GM23338 (cell line): ENCODE data around the gene DNA2. TPM values are rescaled to one million over a fixed set of nuclear protein-coding genes. Genes with fewer than 3 reads are reported as not detected.

ENCODE experiments used
- ATAC-seq: fragments of 200-7000 bp; cut with Tn5 transposase; 3 replicates; pipeline ENCODE4 v1.9.1; 2020
- DNase-seq: peaks from one replicate; pipeline ENCODE4 v3.0.0-alpha.2; 2015; ENCODE audit warnings: low spot score
- H2AFZ ChIP-seq: fragments of 200-600 bp; sonication (generic); 2 replicates; pipeline ENCODE4 v1.8.0; 2016; ENCODE audit warnings: antibody characterized with exemption, mild to moderate bottlenecking, moderate library complexity
- H3F3A ChIP-seq: fragments of 200-600 bp; sonication (generic); replicated peaks from 2 replicates; pipeline ENCODE4 v1.8.0; 2017; ENCODE audit warnings: antibody characterized with exemption, mixed run types, low read depth
- H3K27ac ChIP-seq: fragments of 200-600 bp; sonication (generic); 2 replicates; pipeline ENCODE4 v1.6.1; 2016; ENCODE audit warnings: low read depth
- H3K27me3 ChIP-seq: fragments of 200-600 bp; sonication (generic); 2 replicates; pipeline ENCODE4 v1.8.0; 2016; ENCODE audit warnings: mild to moderate bottlenecking, mixed run types, moderate library complexity; ENCODE audit not compliant: insufficient read depth
- H3K36me3 ChIP-seq: fragments of 200-600 bp; sonication (generic); 2 replicates; pipeline ENCODE4 v1.8.0; 2016; ENCODE audit warnings: mild to moderate bottlenecking; ENCODE audit not compliant: insufficient read depth
- H3K4me1 ChIP-seq: fragments of 200-600 bp; sonication (generic); 2 replicates; pipeline ENCODE4 v1.8.0; 2016; ENCODE audit warnings: mild to moderate bottlenecking, moderate library complexity; ENCODE audit not compliant: insufficient read depth
- H3K4me2 ChIP-seq: fragments of 200-600 bp; sonication (generic); 2 replicates; pipeline ENCODE4 v1.7.1; 2017; ENCODE audit warnings: mixed run types
- H3K4me3 ChIP-seq: fragments of 200-600 bp; sonication (generic); 2 replicates; pipeline ENCODE4 v1.6.1; 2016; ENCODE audit warnings: mixed run types
- H3K79me2 ChIP-seq: fragments of 200-600 bp; sonication (generic); replicated peaks from 2 replicates; pipeline ENCODE4 v1.8.0; 2017; ENCODE audit warnings: mild to moderate bottlenecking; ENCODE audit not compliant: insufficient read depth
- H3K9me2 ChIP-seq: fragments of 200-600 bp; sonication (generic); 2 replicates; pipeline ENCODE4 v1.8.0; 2017; ENCODE audit not compliant: insufficient read depth
- H4K20me1 ChIP-seq: fragments of 200-600 bp; sonication (generic); replicated peaks from 2 replicates; pipeline ENCODE4 v1.8.0; 2017; ENCODE audit warnings: mild to moderate bottlenecking; ENCODE audit not compliant: insufficient read depth
- H3K27ac Mint-ChIP-seq: 2 replicates; pipeline ENCODE4 v1.8.0; 2020; ENCODE audit warnings: inconsistent platforms, mild to moderate bottlenecking, moderate library complexity, mixed read lengths
- H3K27me3 Mint-ChIP-seq: 3 replicates; pipeline ENCODE4 v1.8.0; 2022; ENCODE audit warnings: low read depth, mild to moderate bottlenecking, moderate library complexity, mixed read lengths, inconsistent platforms; ENCODE audit not compliant: insufficient read depth, poor library complexity
- H3K36me3 Mint-ChIP-seq: 3 replicates; pipeline ENCODE4 v1.8.0; 2021; ENCODE audit warnings: low read depth, mild to moderate bottlenecking, inconsistent platforms, moderate library complexity, mixed read lengths
- H3K4me1 Mint-ChIP-seq: 3 replicates; pipeline ENCODE4 v1.8.0; 2020; ENCODE audit warnings: mild to moderate bottlenecking, inconsistent platforms, mixed read lengths
- H3K4me3 Mint-ChIP-seq: 3 replicates; pipeline ENCODE4 v1.8.0; 2021; ENCODE audit warnings: moderate library complexity, mild to moderate bottlenecking, inconsistent platforms, mixed read lengths
- H3K9me3 Mint-ChIP-seq: 3 replicates; pipeline ENCODE4 v1.8.0; 2020; ENCODE audit warnings: moderate library complexity, mild to moderate bottlenecking, inconsistent platforms, mixed read lengths
- CREB1 ChIP-seq: fragments of 250-450 bp; sonication (Bioruptor Pico); IDR thresholded peaks from 2 replicates; pipeline ENCODE4 v1.5.0; 2020; ENCODE audit warnings: low read depth, mild to moderate bottlenecking, moderate library complexity
- EZH2 ChIP-seq: fragments of 200-600 bp; sonication (generic); IDR thresholded peaks from one replicate; pipeline ENCODE4 v1.8.0; 2017; ENCODE audit warnings: antibody characterized with exemption, mild to moderate bottlenecking, low read depth; ENCODE audit not compliant: unreplicated experiment
- EZH2phosphoT487 ChIP-seq: fragments of 200-600 bp; sonication (generic); IDR thresholded peaks from one replicate; pipeline ENCODE4 v1.8.1; 2018; ENCODE audit warnings: antibody characterized with exemption; ENCODE audit not compliant: unreplicated experiment
- JUNB ChIP-seq: IDR thresholded peaks from one replicate; pipeline ENCODE4 v1.6.1; 2016; ENCODE audit warnings: antibody characterized with exemption; ENCODE audit not compliant: unreplicated experiment
- NANOG ChIP-seq: IDR thresholded peaks from 2 replicates; pipeline ENCODE4 v1.6.1; 2016; ENCODE audit warnings: antibody characterized with exemption, borderline replicate concordance
- POLR2AphosphoS5 ChIP-seq: IDR thresholded peaks from 2 replicates; pipeline ENCODE4 v1.6.1; 2016; ENCODE audit warnings: antibody characterized with exemption, low read depth
- STAT1 ChIP-seq: IDR thresholded peaks from one replicate; pipeline ENCODE4 v1.6.1; 2016; ENCODE audit warnings: antibody characterized with exemption; ENCODE audit not compliant: unreplicated experiment
- ZNF114 ChIP-seq: fragments of 250-450 bp; sonication (Bioruptor Pico); IDR thresholded peaks from 2 replicates; pipeline ENCODE4 v1.5.0; 2020; ENCODE audit warnings: mild to moderate bottlenecking, moderate library complexity
- ZNF331 ChIP-seq: fragments of 250-450 bp; sonication (Bioruptor Pico); IDR thresholded peaks from 2 replicates; pipeline ENCODE4 v1.5.0; 2020; ENCODE audit warnings: low read depth, mild to moderate bottlenecking, moderate library complexity
- polyA plus RNA-seq: library from polyadenylated mRNA; unstranded; fragments of >200 nt; fragmentation: Nextera tagmentation; extraction: Ambion mirVana; gene quantifications from 2 replicates; pipeline ENCODE4 v1.2.1, GENCODE V29; 2016
- total RNA-seq: library from RNA; depleted of rRNA; stranded (reverse); fragments of >200 nt; shearing (Covaris generic); gene quantifications from 2 replicates; pipeline ENCODE4 v1.2.3, GENCODE V29; 2014
- TF ChIP-seq, protein P1 (sequence below): IDR thresholded peaks from one replicate; pipeline ENCODE4 v1.6.1; 2018; ENCODE audit warnings: antibody characterized with exemption; ENCODE audit not compliant: unreplicated experiment
- TF ChIP-seq, protein P2 (sequence below): IDR thresholded peaks from 2 replicates; pipeline ENCODE4 v1.6.1; 2016; ENCODE audit warnings: antibody characterized with exemption
- TF ChIP-seq, protein P3 (sequence below), 2 experiments: fragments of 200-600 bp in 1 of 2; sonication (generic) in 1 of 2; conservative IDR thresholded peaks; 2 replicates each; pipeline versions ENCODE4 v1.5.1 to v1.6.1; 2016 to 2017; ENCODE audit warnings: antibody characterized with exemption in 2 of 2, low read depth in 2 of 2, mild to moderate bottlenecking in 2 of 2, moderate library complexity in 1 of 2
- TF ChIP-seq, protein P4 (sequence below): fragments of 250-450 bp; sonication (Bioruptor Pico); IDR thresholded peaks from 2 replicates; pipeline ENCODE4 v1.5.0; 2020; ENCODE audit warnings: mild to moderate bottlenecking, moderate library complexity

DNA2 gene
- total and polyA plus RNA-seq, 2 experiments from 2014 or later = 25.6 to 49.3 TPM

- no peak for ATAC-seq
- Mint-ChIP-seq H3K27ac (no peak overlapping the region), H3K9me3 (peaks cover 12% of the 10 kb centered on the region; the same call in 2 of the 3 replicates), H3K4me1 (no peaks in the 10 kb centered on the region), H3K27me3 (peaks cover 4% of the 10 kb centered on the region), H3K36me3 (peaks cover 27% of the 10 kb centered on the region), H3K4me3 (no peak overlapping the region)
- DNase-seq = no peak
- Histone ChIP-seq H3K79me2 (no peaks in the 10 kb centered on the region), H2AFZ (no peak overlapping the region), H3K4me1 (no peaks in the 10 kb centered on the region), H3K4me3 (no peak overlapping the region), H3K36me3 (peaks cover 9% of the 10 kb centered on the region), H3K27me3 (no peaks in the 10 kb centered on the region), H3K9me2 (no peaks in the 10 kb centered on the region), H3K27ac (no peak overlapping the region), H3K4me2 (no peak overlapping the region), H4K20me1 (no peaks in the 10 kb centered on the region), H3F3A (no peaks in the 10 kb centered on the region)
- TF ChIP-seq JUNB = no peak
- TF ChIP-seq, protein P1, sequence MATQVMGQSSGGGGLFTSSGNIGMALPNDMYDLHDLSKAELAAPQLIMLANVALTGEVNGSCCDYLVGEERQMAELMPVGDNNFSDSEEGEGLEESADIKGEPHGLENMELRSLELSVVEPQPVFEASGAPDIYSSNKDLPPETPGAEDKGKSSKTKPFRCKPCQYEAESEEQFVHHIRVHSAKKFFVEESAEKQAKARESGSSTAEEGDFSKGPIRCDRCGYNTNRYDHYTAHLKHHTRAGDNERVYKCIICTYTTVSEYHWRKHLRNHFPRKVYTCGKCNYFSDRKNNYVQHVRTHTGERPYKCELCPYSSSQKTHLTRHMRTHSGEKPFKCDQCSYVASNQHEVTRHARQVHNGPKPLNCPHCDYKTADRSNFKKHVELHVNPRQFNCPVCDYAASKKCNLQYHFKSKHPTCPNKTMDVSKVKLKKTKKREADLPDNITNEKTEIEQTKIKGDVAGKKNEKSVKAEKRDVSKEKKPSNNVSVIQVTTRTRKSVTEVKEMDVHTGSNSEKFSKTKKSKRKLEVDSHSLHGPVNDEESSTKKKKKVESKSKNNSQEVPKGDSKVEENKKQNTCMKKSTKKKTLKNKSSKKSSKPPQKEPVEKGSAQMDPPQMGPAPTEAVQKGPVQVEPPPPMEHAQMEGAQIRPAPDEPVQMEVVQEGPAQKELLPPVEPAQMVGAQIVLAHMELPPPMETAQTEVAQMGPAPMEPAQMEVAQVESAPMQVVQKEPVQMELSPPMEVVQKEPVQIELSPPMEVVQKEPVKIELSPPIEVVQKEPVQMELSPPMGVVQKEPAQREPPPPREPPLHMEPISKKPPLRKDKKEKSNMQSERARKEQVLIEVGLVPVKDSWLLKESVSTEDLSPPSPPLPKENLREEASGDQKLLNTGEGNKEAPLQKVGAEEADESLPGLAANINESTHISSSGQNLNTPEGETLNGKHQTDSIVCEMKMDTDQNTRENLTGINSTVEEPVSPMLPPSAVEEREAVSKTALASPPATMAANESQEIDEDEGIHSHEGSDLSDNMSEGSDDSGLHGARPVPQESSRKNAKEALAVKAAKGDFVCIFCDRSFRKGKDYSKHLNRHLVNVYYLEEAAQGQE = no peak
- TF ChIP-seq POLR2AphosphoS5 = no peak
- TF ChIP-seq NANOG = no peak
- TF ChIP-seq, protein P2, sequence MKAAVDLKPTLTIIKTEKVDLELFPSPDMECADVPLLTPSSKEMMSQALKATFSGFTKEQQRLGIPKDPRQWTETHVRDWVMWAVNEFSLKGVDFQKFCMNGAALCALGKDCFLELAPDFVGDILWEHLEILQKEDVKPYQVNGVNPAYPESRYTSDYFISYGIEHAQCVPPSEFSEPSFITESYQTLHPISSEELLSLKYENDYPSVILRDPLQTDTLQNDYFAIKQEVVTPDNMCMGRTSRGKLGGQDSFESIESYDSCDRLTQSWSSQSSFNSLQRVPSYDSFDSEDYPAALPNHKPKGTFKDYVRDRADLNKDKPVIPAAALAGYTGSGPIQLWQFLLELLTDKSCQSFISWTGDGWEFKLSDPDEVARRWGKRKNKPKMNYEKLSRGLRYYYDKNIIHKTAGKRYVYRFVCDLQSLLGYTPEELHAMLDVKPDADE = no peak
- no peak for TF ChIP-seq ZNF114 (CRISPR knock-in tag)
- TF ChIP-seq, protein P3, sequence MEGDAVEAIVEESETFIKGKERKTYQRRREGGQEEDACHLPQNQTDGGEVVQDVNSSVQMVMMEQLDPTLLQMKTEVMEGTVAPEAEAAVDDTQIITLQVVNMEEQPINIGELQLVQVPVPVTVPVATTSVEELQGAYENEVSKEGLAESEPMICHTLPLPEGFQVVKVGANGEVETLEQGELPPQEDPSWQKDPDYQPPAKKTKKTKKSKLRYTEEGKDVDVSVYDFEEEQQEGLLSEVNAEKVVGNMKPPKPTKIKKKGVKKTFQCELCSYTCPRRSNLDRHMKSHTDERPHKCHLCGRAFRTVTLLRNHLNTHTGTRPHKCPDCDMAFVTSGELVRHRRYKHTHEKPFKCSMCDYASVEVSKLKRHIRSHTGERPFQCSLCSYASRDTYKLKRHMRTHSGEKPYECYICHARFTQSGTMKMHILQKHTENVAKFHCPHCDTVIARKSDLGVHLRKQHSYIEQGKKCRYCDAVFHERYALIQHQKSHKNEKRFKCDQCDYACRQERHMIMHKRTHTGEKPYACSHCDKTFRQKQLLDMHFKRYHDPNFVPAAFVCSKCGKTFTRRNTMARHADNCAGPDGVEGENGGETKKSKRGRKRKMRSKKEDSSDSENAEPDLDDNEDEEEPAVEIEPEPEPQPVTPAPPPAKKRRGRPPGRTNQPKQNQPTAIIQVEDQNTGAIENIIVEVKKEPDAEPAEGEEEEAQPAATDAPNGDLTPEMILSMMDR (conservative IDR thresholded peaks at IDR 0.05; ENCODE audit: low read depth in 2 of 2) = no peak
- TF ChIP-seq CREB1 = no peak
- no peak for TF ChIP-seq EZH2phosphoT487
- no peak for TF ChIP-seq ZNF331
- TF ChIP-seq STAT1 = no peak
- TF ChIP-seq EZH2 = no peak
- TF ChIP-seq, protein P4, sequence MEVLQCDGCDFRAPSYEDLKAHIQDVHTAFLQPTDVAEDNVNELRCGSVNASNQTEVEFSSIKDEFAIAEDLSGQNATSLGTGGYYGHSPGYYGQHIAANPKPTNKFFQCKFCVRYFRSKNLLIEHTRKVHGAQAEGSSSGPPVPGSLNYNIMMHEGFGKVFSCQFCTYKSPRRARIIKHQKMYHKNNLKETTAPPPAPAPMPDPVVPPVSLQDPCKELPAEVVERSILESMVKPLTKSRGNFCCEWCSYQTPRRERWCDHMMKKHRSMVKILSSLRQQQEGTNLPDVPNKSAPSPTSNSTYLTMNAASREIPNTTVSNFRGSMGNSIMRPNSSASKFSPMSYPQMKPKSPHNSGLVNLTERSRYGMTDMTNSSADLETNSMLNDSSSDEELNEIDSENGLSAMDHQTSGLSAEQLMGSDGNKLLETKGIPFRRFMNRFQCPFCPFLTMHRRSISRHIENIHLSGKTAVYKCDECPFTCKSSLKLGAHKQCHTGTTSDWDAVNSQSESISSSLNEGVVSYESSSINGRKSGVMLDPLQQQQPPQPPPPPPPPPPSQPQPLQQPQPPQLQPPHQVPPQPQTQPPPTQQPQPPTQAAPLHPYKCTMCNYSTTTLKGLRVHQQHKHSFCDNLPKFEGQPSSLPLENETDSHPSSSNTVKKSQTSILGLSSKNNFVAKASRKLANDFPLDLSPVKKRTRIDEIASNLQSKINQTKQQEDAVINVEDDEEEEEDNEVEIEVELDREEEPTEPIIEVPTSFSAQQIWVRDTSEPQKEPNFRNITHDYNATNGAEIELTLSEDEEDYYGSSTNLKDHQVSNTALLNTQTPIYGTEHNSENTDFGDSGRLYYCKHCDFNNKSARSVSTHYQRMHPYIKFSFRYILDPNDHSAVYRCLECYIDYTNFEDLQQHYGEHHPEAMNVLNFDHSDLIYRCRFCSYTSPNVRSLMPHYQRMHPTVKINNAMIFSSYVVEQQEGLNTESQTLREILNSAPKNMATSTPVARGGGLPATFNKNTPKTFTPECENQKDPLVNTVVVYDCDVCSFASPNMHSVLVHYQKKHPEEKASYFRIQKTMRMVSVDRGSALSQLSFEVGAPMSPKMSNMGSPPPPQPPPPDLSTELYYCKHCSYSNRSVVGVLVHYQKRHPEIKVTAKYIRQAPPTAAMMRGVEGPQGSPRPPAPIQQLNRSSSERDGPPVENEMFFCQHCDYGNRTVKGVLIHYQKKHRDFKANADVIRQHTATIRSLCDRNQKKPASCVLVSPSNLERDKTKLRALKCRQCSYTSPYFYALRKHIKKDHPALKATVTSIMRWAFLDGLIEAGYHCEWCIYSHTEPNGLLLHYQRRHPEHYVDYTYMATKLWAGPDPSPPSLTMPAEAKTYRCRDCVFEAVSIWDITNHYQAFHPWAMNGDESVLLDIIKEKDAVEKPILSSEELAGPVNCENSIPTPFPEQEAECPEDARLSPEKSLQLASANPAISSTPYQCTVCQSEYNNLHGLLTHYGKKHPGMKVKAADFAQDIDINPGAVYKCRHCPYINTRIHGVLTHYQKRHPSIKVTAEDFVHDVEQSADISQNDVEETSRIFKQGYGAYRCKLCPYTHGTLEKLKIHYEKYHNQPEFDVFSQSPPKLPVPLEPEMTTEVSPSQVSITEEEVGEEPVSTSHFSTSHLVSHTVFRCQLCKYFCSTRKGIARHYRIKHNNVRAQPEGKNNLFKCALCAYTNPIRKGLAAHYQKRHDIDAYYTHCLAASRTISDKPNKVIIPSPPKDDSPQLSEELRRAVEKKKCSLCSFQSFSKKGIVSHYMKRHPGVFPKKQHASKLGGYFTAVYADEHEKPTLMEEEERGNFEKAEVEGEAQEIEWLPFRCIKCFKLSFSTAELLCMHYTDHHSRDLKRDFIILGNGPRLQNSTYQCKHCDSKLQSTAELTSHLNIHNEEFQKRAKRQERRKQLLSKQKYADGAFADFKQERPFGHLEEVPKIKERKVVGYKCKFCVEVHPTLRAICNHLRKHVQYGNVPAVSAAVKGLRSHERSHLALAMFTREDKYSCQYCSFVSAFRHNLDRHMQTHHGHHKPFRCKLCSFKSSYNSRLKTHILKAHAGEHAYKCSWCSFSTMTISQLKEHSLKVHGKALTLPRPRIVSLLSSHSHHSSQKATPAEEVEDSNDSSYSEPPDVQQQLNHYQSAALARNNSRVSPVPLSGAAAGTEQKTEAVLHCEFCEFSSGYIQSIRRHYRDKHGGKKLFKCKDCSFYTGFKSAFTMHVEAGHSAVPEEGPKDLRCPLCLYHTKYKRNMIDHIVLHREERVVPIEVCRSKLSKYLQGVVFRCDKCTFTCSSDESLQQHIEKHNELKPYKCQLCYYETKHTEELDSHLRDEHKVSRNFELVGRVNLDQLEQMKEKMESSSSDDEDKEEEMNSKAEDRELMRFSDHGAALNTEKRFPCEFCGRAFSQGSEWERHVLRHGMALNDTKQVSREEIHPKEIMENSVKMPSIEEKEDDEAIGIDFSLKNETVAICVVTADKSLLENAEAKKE = no peak
Observed at GRCh38 chr10:68367121-68367520, 104.7 kb downstream of the DNA2 start.
